ENCODE data around the gene CAMK2N2.

- TF ChIP-seq CTCF (IDR thresholded peaks at IDR 0.05) (no peak), POLR2A (IDR thresholded peaks at IDR 0.05) (no peak)
These were observed 24.7 kb downstream of the CAMK2N2 start for GRCh38 chr3:184236636-184237035.
